SK-N-MC (cell line): ENCODE results near the gene CHGA.

Experiments
- EZH2 ChIP-seq: fragments of 200-600 bp; sonication (generic); IDR thresholded peaks from one replicate; pipeline ENCODE4 v1.6.1; 2017; ENCODE audit warnings: antibody characterized with exemption
- POLR2AphosphoS5 ChIP-seq: IDR thresholded peaks from 2 replicates; pipeline ENCODE4 v1.6.1; 2012; ENCODE audit warnings: mild to moderate bottlenecking, low read depth, low read length, borderline replicate concordance

DNA sequence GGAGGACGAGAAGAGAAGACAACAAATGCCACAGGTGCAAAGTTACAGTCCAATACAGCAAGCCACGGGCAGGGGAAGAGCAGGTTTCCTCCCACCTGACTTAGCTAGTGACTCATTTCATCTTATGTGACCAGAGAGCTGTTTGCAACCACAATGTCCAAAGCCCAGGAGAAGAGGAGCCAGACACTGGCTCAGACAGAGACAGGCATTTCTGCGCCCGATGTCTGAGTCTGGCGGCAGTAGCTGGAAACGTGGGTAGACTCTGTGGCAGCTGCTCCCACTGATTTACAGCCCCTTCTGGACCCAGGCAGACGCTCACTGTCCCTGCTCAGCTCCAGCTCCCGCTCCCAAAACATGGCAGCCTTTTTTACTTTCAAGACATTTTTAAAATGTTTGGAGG is 60.0 kb downstream of the CHGA start:
- TF ChIP-seq EZH2 (no peak), POLR2AphosphoS5 (no peak)
